ENCODE results near the gene PAIP2.
"Not testable (repeated sequence)": the region's sequence is repeated elsewhere in the genome, so short reads cannot be mapped to it uniquely, and the experiment has no call there.

The PAIP2 gene

GRCh38 chr5:139306197-139306596 lies 35.5 kb upstream of the PAIP2 start:
- TF ChIP-seq, protein P1, sequence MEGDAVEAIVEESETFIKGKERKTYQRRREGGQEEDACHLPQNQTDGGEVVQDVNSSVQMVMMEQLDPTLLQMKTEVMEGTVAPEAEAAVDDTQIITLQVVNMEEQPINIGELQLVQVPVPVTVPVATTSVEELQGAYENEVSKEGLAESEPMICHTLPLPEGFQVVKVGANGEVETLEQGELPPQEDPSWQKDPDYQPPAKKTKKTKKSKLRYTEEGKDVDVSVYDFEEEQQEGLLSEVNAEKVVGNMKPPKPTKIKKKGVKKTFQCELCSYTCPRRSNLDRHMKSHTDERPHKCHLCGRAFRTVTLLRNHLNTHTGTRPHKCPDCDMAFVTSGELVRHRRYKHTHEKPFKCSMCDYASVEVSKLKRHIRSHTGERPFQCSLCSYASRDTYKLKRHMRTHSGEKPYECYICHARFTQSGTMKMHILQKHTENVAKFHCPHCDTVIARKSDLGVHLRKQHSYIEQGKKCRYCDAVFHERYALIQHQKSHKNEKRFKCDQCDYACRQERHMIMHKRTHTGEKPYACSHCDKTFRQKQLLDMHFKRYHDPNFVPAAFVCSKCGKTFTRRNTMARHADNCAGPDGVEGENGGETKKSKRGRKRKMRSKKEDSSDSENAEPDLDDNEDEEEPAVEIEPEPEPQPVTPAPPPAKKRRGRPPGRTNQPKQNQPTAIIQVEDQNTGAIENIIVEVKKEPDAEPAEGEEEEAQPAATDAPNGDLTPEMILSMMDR (conservative IDR thresholded peaks at IDR 0.05; ENCODE audit: low read depth, low read length) = no peak

DNA sequence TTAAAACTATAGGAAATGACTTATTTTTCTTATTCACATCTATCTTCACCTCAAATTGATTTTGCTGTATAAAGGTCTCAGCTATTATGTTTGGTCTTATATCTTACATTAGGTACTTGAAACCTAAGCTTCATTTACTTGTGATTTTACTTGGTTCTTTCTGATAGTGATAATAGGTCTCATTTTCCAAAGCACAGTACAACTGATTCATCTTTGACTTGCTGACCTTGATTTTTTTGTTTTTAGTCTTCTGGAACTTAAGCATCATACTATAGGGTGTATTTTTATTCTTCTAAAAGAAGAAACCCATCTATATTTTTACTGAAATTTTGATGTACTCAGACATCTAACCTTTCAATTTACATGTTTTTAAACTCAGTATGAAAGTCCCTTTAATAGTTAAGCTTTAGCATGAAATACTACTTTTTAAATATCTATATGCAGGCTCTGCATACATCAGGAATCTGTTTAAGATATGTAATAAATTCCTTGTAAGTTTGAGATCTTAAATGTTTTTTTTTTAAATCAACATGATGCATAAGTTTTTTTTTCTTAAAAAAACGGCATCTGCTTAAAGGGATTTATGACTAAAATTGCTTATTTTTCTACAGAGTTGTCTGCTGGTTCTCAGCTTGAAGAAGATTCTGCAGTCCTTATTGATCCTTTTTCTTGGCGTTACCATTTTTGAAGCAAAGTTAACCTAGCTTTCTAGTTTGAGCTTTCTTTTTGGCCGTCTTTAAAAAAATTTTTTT lies 34.9 kb upstream of the PAIP2 start:
- H3K4me2 ChIP-seq = no peak overlapping the region
- TF ChIP-seq, protein P1 (conservative IDR thresholded peaks at IDR 0.05; ENCODE audit: low read depth, low read length) = no peak

More at GRCh38 chr5:139306197-139306596, 35.5 kb upstream of the PAIP2 start:
- no peak overlapping the region for H3K9ac ChIP-seq
- H4K20me1 ChIP-seq (ENCODE audit: insufficient read depth) = peaks cover 96% of the 10 kb centered on the region
- H3K79me2 ChIP-seq (ENCODE audit: insufficient read depth, low read depth) = peaks cover 100% of the 10 kb centered on the region
- no peak overlapping the region for H3K4me3 ChIP-seq (IDR thresholded peaks at IDR 0.05; ENCODE audit: insufficient read depth, low read depth, low read length)
- H3K4me2 ChIP-seq = no peak overlapping the region; the same call in 1 of the 2 replicates
- H2AFZ ChIP-seq (ENCODE audit: low read depth) = no peak overlapping the region
- H3K36me3 ChIP-seq (ENCODE audit: insufficient read depth) = 0 out of 2 replicates have a peak, but pooled peaks cover 4% of the 10 kb centered on the region
- no peaks in the 10 kb centered on the region for H3K27me3 ChIP-seq (ENCODE audit: insufficient read depth, low read depth)
- no peak overlapping the region for H3K27ac ChIP-seq
- peaks cover 91% of the 10 kb centered on the region for H3K4me1 ChIP-seq (ENCODE audit: low read depth, poor library complexity, severe bottlenecking)

GRCh38 chr5:139308797-139309196 lies 32.9 kb upstream of the PAIP2 start:
- peaks cover 91% of the 10 kb centered on the region for H4K20me1 ChIP-seq (ENCODE audit: insufficient read depth)
- H3K36me3 ChIP-seq (ENCODE audit: insufficient read depth) = 0 out of 2 replicates have a peak, but pooled peaks cover 4% of the 10 kb centered on the region
- no peak overlapping the region for H3K4me2 ChIP-seq
- no peak overlapping the region for H3K9ac ChIP-seq
- no peak overlapping the region for H3K27ac ChIP-seq
- TF ChIP-seq, protein P1 (conservative IDR thresholded peaks at IDR 0.05; ENCODE audit: low read depth, low read length) = no peak
- H3K4me3 ChIP-seq (IDR thresholded peaks at IDR 0.05; ENCODE audit: insufficient read depth, low read depth, low read length) = no peak overlapping the region
- no peaks in the 10 kb centered on the region for H3K27me3 ChIP-seq (ENCODE audit: insufficient read depth, low read depth)
- H2AFZ ChIP-seq (ENCODE audit: low read depth) = no peak overlapping the region
- H3K79me2 ChIP-seq (ENCODE audit: insufficient read depth, low read depth) = peaks cover 100% of the 10 kb centered on the region
- peaks cover 69% of the 10 kb centered on the region for H3K4me1 ChIP-seq (ENCODE audit: low read depth, poor library complexity, severe bottlenecking)

More for the DNA sequence above, 34.9 kb upstream of the PAIP2 start:
- Histone ChIP-seq H3K36me3 (ENCODE audit: insufficient read depth) (0 out of 2 replicates have a peak, but pooled peaks cover 4% of the 10 kb centered on the region), H3K9ac (no peak overlapping the region), H4K20me1 (ENCODE audit: insufficient read depth) (peaks cover 93% of the 10 kb centered on the region), H3K4me3 (IDR thresholded peaks at IDR 0.05; ENCODE audit: insufficient read depth, low read depth, low read length) (no peak overlapping the region), H2AFZ (ENCODE audit: low read depth) (no peak overlapping the region), H3K27me3 (ENCODE audit: insufficient read depth, low read depth) (no peaks in the 10 kb centered on the region), H3K4me1 (ENCODE audit: low read depth, poor library complexity, severe bottlenecking) (peaks cover 86% of the 10 kb centered on the region), H3K79me2 (ENCODE audit: insufficient read depth, low read depth) (peaks cover 100% of the 10 kb centered on the region), H3K27ac (no peak overlapping the region)

- not testable (repeated sequence) for H3K36me3 ChIP-seq (ENCODE audit: insufficient read depth); H3K27ac ChIP-seq; H3K9ac ChIP-seq; H2AFZ ChIP-seq (ENCODE audit: low read depth); H3K4me3 ChIP-seq (IDR thresholded peaks at IDR 0.05; ENCODE audit: insufficient read depth, low read depth, low read length); H3K4me2 ChIP-seq; H3K27me3 ChIP-seq (ENCODE audit: insufficient read depth, low read depth)
- peaks cover 64% of the 10 kb centered on the region for H3K4me1 ChIP-seq (ENCODE audit: low read depth, poor library complexity, severe bottlenecking)
- peaks cover 91% of the 10 kb centered on the region for H4K20me1 ChIP-seq (ENCODE audit: insufficient read depth)
- peaks cover 100% of the 10 kb centered on the region for H3K79me2 ChIP-seq (ENCODE audit: insufficient read depth, low read depth)
Observed at GRCh38 chr5:139310715-139311186, 30.9 kb upstream of the PAIP2 start.

- Histone ChIP-seq H3K4me2 (no peak overlapping the region), H3K4me3 (IDR thresholded peaks at IDR 0.05; ENCODE audit: insufficient read depth, low read depth, low read length) (no peak overlapping the region), H3K36me3 (ENCODE audit: insufficient read depth) (peaks cover 20% of the 10 kb centered on the region; the same call in 1 of the 2 replicates), H3K4me1 (ENCODE audit: low read depth, poor library complexity, severe bottlenecking) (peaks cover 53% of the 10 kb centered on the region), H4K20me1 (ENCODE audit: insufficient read depth) (peaks cover 83% of the 10 kb centered on the region), H3K9ac (no peak overlapping the region), H3K79me2 (ENCODE audit: insufficient read depth, low read depth) (peaks cover 97% of the 10 kb centered on the region), H2AFZ (ENCODE audit: low read depth) (no peak overlapping the region), H3K27me3 (ENCODE audit: insufficient read depth, low read depth) (no peaks in the 10 kb centered on the region), H3K27ac (no peak overlapping the region)
- TF ChIP-seq, protein P1 (conservative IDR thresholded peaks at IDR 0.05; ENCODE audit: low read depth, low read length) = no peak
Observed at GRCh38 chr5:139312075-139312474, 29.6 kb upstream of the PAIP2 start.

Data from KMS-11 (cell line).